HTR-8/SVneo (cell line): ENCODE data around the gene LARP1B.
"Not testable (repeated sequence)": the region's sequence is repeated elsewhere in the genome, so short reads cannot be mapped to it uniquely, and the experiment has no call there.

Experiments used
- DNase-seq: peaks from one replicate; pipeline ENCODE4 v3.0.0; 2011; ENCODE audit warnings: low spot score, mixed read lengths; ENCODE audit not compliant: insufficient read length
- FAIRE-seq: peaks from 2 replicates; lab custom pipeline; 2011; peaks lifted over from hg19 to GRCh38; lab: Jason Lieb, UNC

The LARP1B gene

DNA sequence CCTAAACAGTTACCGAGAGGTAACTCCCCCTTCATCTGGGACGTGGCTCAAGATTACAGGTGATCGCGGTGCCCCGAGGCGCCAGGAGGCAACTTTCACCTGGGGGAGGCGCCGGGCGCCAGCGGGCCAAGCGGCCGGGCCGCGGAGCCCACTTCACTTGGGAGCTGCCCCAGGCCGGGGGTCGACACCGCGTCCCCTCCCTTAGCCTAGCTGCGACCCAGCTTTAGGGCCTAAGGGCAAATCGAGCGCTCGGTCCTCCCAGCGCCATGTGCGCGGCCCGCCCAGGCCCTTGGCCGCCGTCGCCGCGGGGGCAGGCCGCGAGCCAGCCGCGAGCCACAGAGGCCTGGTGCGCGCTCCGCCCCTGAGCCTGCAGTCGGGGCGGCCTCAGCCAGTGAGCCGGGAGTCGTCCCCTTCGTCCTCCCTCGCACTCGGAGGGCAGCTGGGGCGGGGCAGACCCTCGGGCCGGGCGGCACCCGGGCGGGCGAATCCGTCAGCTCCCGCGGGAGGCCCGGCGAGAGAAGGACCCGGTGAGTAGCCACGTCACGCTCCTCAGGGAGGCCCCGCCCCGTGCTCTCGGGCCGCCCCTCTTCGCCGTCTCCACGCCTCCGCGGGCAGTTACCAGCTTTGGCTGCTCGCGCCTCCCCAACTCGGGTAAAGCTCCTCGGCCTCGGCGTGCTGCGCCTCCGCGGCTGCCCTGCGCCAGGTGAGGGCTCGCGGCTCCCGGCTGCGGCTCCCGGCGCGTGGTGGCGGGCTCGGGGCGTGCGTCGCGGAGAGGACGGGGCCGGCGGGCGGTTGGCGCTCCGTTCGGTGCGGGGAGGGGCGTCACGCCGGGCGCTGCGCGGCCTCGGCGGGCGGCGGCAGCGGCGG lies at the start of gene LARP1B:
Gene LARP1B (plus strand): TSS at position 614 of the 867 bp plus-strand sequence. CDS start 13,640 bp downstream, outside the sequence.
- peak; percentile 97 for DNase-seq
- FAIRE-seq: peak; percentile 98

DNA sequence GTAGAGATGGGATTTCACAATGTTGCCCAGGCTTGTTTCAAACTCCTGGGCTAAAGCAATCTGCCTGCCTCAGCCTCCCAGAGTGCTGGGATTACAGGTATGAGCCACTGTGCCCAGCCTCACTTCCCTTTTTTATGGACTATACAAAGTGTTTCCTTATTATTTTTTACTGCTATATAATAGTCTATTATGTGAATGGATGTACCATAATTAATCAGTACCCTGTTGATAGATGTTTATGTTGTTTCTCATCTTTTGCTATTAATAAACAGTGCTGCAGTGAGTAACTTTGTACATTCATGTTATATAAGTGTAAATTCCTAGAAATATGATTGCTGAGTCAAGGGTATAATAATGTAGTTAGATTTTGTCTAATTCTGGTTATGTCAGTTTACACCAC lies 35.8 kb upstream of the LARP1B start:
- FAIRE-seq: no peak
- DNase-seq: no peak

DNA sequence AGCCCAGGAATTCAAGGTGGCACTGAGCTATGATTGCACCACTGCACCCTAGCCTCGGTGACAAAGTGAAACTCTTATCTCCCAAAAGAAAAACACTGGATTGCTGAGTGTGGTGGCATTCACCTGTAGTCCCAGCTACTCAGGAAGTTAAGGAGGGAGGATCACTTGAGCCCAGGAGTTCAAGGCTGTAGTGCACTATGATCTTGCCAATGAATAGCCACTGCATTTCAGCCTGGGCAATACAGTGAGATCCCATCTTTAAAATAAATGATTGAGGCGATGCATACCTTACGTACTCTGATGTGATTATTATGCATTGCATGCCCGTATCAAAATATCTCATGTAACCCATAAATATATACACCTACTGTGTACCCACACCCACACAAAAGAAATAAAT lies 31.2 kb upstream of the LARP1B start:
- no peak for FAIRE-seq

DNA sequence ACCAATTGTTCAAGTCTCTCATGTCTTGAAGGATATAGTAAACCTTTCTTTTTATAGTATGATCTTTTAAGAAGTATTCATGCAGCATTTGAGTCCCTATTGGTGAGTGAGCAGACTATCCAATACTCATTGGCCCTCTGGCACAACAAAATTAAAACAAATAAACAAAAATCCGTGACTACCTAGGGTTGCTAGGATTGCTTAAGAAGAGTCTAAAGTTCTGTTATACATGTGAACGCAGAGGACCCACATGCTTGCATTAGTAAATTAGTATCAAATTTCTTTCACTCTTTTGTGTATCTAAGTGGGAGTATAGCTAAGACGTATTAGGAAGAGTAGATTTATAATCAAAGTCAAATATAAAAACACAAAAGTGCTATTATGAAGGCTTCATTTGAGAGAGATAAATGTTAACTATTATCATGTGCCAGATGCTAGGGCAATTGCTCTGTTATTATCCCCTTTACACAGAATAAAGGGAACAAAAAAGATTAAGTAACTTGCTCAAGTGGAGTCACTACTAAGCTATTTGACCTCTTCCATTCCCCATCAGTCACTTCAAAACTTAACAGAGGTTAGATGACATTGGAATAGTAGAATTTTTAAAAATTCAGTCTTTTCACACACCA lies 29.2 kb upstream of the LARP1B start:
- FAIRE-seq (no peak), DNase-seq (no peak)

More for the DNA sequence above, 31.2 kb upstream of the LARP1B start:
- no peak for DNase-seq

DNA sequence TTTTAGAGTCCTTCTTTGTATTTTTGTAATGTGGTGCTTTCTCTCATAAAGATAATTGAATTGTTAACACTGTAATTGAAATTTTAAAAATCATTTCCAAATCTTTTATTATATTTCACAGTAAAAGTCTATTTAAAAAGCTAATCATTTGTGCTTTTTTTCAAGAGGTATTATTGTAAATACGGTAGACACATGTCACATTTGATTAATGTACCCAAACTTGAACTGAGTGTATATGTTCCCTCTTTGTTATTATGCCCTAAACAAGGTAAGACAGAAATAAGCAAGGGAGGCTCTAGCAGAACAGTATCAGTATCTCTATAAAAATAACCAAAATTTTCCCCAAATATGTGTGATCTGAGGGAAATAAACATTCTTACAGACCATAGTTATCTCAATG lies 21.5 kb upstream of the LARP1B start:
- FAIRE-seq (no peak), DNase-seq (no peak)

DNA sequence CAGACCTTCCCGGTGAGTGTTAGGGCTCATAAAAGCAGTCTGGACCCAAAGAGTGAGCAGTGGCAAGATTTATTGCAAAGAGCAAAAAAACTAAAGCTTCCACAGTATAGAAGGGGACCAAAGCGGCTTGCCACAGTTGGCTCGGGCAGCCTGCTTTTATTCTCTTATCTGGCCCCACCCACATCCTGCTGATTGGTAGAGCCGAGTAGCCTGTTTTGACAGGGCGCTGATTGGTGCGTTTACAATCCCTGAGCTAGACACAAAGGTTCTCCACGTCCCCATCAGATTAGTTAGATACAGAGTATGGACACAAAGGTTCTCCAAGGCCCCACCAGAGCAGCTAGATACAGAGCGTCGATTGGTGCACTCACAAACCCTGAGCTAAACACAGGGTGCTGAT lies 14.1 kb upstream of the LARP1B start:
- not testable (repeated sequence) for FAIRE-seq, DNase-seq

DNA sequence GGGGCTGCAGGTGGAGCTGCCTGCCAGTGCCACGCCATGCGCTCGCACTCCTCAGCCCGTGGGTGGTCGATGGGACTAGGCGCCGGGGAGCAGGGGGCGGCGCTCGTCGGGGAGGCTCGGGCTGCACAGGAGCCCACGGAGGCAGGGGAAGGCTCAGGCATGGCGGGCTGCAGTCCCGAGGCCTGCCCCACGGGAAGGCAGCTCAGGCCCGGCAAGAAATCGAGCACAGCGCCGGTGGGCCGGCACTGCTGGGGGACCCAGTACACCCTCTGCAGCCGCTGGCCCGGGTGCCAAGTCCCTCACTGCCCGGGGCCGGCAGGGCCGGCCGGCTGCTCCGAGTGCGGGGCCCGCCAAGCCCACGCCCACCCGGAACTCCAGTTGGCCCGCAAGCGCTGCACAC lies 13.6 kb upstream of the LARP1B start:
- FAIRE-seq: not testable (repeated sequence)

DNA sequence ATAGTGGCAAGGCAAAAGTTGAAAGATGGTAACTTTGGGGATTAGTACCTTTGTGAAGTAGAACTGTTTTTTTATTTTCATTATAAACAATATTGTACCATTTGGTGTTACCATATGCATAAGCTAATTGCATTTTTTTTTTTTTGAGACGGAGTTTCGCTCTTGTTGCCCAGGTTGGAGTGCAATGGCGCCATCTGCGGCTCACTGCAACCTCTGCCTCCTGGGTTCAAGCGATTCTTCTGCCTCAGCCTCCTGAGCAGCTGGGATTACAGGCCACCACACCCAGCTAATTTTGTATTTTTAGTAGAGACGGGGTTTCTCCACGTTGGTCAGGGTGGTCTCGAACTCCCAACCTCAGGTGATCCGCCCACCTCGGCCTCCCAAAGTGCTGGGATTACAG lies 9.9 kb upstream of the LARP1B start:
- DNase-seq, FAIRE-seq: not testable (repeated sequence)

More for the DNA sequence above, 13.6 kb upstream of the LARP1B start:
- not testable (repeated sequence) for DNase-seq

DNA sequence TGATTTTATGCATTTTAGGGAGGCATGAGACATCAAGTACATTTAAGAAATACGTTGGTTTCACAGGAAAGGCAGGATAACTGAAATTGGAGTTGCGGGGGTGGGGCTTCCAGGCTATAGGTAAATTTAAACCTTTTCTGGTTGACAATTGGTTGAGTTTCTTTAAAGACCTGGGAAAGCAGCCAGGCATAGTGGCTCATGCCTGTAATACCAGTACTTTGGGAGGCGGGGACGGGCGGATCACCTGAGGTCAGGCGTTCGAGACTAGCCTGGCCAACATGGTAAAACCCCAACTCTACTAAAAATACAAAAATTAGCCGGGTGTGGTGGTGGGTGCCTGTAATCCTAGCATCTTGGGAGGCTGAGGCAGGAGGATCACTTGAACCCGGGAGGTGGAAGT lies 6.2 kb upstream of the LARP1B start:
- DNase-seq: not testable (repeated sequence)

DNA sequence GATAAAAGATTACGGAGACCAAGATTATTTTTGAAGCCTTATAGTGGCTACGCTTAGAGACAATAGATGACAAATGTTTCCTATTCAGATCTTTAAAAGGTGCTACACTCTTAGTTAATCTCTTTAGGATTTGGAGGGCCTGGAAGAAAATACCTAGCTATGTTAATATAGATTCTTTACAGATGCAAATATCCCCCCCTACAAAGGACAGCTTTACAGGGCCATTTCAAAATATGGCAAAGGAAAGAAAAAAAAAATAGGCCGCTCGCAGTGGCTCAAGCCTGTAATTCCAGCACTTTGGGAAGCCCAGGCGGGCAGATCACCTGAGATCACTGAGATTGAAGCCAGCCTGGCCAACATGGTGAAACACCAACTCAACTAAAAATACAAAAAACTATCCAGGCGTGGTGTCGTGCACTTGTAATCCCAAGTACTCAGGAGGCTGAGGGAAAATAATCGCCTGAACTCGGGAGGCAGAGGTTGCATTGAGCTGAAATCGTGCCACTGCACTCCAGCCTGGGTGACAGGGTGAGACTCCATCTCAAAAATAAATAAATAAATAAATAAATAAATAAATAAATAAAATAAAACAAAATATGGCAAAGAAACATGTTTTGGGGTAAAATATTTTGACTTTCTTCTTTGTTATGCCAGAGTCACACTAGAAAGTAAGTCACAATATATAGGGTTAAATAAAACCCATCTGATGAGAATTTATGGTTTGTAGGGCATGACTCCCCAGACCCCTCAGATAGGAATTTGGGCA lies 5.5 kb upstream of the LARP1B start:
- FAIRE-seq, DNase-seq: not testable (repeated sequence)

More for the DNA sequence above, 6.2 kb upstream of the LARP1B start:
- FAIRE-seq: not testable (repeated sequence)

DNA sequence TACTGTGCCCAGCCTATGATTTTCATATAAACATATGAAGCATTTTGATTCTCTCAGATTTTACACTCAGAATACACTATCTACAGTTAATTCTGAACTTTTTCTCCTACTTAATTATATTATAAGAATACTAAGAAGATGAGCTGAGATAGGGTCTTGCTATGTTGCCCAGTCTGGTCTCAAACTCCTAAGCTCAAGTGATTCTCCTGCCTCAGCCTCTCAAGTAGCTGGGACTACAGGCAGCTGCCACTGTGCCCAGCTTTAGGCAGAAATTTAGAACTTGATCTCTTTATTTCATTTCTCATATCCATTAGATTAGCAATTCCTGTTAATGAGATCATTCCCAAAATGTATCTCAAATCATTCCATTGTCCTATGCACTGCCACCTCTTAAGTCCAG lies 4.7 kb upstream of the LARP1B start:
- FAIRE-seq (no peak), DNase-seq (no peak)

DNA sequence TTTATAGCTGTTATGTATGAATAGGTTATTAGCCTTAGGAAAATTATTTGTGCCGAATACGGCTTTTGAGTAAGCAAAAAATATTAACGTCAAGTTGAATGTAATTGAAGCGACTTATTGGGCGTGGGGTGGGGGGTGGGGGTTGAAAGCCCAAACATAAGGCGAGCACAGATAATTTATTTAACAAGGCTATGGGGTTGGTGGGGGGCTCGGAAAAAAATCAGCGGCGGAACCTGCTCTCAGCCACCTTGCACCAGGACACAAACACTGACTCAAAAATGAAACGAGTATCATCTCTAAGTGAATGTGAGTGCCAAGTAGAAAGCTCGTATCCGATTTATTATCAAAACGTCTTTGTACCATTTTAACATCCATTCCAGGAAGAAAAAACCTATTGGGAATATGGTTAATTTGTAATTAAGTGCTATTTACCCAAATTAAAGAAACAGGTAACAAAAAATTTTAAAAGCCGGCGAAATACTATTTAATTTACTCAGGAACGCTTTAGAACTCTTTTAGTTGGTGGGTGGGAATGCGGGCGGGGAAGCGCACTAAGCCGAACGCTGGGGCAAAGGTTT lies 902 bp upstream of the LARP1B start:
- FAIRE-seq: no peak
- no peak for DNase-seq

DNA sequence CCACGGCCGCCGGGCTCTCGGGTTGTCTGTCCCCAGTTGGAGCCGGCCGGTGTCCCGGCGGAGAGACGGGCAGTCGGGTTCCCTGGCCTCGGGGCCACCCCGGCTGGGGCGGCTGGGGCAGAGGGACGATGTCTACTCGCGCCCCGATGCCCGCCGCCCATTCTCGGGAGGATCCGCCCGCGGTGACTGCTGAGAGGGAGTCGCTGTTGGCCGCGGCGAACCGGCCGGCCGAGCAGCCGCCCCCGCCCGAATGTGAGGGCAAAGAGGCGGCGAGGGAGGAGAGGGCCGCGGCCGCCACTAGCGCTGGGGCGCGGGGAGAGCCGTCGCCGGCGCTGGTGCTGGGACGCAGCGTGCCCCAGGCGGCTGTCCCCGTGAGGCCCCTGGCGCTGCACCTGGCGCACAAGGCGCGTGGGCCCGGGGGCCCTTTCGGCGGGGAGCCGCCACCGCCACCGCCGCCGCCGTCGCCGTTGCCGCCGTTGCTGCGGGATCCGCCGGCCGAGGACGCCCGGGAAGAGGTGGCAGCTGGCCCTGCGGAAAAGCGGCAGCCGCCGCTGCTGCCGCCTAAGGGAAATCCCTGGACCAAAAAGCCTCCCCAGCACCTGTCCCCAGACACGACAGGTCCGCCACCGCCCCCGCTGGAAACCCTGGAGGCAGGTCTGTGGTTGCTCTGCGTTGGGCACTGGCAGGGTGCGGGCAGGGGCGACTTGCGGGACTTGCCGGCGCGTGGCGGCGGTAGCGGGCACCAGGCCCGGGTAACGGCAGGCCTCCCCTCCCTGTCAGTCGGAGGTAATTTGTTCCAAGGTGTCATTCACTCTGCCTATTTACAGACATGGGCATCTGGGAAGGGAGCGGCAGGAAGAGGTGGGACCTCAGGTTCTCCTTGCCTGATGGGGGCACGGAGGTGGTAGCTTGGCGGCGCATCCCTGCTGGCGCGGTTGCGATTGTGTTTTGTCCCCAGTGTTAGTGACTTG lies 739 bp downstream of the LARP1B start:
- peak; percentile 42 for DNase-seq
- no peak for FAIRE-seq

DNA sequence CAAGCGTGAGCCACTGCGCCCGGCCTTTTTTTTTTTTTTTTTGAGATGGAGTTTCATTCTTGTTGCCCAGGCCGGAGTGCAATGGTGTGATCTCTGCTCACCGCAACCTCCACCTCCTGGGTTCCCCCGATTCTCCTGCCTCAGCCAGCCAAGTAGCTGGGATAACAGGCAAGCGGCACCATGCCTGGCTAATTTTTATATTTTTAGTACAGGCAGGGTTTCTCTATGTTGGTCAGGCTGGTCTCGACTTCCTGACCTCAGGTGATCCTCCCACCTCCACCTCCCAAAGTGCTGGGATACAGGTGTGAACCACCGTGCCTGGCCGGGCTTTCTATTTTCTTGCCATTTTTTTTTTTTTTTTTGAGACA lies 5.3 kb downstream of the LARP1B start:
- FAIRE-seq, DNase-seq: not testable (repeated sequence)

DNA sequence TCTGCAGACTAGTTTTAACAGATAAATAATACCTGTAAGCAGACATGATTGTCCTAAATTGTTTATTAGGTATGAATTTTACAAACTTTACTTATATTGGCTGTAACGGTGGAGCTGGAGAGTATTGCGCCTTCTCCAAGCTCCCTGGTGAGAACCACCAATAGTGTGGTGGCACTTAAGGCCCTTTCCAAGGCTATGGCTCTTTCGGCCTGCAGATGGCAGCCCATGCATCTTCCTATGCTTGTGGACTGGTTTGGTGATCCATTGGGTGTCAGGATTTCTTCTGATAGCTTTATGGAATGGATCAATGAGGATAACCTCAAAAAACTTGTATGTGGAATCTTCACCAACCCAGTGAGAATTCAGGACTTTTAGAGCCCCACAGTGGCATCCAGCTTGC lies 7.8 kb downstream of the LARP1B start:
- DNase-seq (peak; percentile 25), FAIRE-seq (no peak)

DNA sequence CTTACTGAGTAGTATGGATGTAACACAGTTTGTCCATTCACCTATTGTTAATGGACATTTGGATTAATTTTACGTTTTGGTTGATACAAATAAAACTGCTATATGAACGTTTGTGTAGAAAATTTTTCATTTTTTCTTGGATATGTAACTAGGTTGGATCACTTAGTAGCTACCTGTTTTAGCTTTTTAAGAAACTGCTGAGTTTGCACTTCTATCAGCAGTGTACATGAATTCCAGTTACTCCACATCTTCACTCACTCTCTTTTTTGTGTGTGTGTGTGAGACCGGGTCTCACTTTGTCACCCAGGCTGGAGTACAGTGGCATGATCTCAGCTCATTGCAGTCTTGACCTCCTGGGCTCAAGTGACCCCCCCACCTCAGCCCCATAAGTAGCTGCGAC lies 15.4 kb downstream of the LARP1B start:
- DNase-seq (no peak), FAIRE-seq (no peak)

DNA sequence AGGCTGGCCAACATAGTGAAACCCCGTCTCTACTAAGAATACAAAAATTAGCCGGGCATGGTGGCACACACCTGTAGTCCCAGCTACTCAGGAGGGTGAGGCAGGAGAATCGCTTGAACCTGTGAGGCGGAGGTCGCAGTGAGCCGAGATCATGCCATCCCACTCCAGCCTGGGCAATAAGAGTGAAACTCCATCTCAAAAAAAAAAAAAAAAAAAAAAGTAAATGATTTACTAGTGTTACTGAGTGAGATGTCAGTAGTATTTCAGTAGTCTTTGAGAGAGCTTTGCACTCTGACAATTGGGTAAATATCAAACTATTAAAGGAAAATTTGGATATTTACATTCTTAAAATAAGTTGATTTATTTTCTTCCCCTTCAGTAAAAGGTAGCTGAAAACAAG lies 34.2 kb downstream of the LARP1B start:
- DNase-seq, FAIRE-seq: not testable (repeated sequence)

DNA sequence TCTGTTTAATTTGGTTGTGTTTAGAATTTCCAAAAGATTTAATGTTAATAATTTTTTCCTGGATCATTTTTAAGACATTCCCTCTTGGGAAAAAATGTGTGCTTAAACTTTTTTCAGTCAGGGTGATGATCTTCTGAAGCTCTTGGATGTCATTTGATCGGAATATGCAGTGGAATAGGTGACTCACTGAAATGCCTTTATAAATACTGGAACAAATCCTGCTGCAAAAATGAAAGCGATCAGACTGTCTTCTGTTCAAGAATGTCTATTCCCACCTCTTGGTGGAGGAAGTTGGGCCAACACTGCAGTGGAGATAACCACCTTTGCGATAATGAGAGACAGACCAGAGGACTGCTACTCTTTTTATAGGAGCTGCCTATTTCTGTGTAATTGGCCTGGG lies 46.7 kb downstream of the LARP1B start:
- DNase-seq (peak; percentile 38), FAIRE-seq (no peak)

DNA sequence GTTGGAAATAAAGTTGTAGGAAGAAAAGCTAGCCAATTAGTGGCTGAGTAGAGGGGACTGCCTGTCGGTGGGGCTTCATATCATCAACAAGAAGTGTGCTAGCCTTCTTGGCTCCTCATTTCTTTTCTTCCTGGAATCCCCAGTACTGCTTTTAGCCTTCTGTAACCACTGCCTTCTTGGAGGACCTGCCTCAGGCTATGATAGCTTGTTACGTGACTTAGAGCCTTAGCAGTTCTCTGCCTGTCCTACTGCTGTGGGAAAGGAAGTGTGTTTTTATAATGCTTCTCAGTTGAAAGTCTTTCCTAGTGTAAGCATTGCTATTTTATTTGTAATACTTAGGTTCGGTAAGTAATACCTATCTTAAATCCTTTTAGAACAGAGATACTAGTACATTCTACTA lies 61.9 kb downstream of the LARP1B start:
- no peak for FAIRE-seq
- no peak for DNase-seq
